Left hindlimb (tissue), 1 donor: ENCODE results near the gene TMEM184A.

Experiments used
- DNase-seq: peaks from one replicate; pipeline ENCODE4 v3.0.0-alpha.2; 2018

Gene TMEM184A

DNA sequence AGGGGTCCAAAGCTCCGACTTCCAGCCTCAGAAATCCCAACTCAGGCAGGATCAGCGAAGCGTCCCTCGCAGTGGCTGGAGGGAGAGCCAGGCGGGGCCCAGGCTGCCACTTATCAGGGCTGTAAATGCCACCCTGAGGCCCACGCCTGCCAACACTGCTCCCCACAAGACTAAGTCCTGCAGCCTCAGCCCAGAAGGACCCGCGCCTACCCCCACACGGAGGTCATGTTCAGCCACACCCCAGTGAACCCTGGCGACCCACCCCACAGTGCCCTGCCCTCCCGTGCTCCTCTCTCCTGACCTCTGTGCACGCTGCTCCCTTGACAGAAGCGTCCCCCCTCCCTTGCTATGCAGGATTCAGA, 10.7 kb upstream of the TMEM184A start:
- DNase-seq: no peak

GRCh38 chr7:1564603-1565022, 8.6 kb upstream of the TMEM184A start:
- no peak for DNase-seq

- no peak for DNase-seq
These were observed 8.1 kb upstream of the TMEM184A start for GRCh38 chr7:1563981-1564602.

- peak; percentile 67 for DNase-seq
These were observed 6.6 kb upstream of the TMEM184A start for GRCh38 chr7:1562597-1563051.

GRCh38 chr7:1562116-1562515, 6.1 kb upstream of the TMEM184A start:
- no peak for DNase-seq

- DNase-seq: no peak
These were observed 5.3 kb upstream of the TMEM184A start for GRCh38 chr7:1561036-1561940.

GRCh38 chr7:1560620-1561031, 4.6 kb upstream of the TMEM184A start:
- no peak for DNase-seq

DNA sequence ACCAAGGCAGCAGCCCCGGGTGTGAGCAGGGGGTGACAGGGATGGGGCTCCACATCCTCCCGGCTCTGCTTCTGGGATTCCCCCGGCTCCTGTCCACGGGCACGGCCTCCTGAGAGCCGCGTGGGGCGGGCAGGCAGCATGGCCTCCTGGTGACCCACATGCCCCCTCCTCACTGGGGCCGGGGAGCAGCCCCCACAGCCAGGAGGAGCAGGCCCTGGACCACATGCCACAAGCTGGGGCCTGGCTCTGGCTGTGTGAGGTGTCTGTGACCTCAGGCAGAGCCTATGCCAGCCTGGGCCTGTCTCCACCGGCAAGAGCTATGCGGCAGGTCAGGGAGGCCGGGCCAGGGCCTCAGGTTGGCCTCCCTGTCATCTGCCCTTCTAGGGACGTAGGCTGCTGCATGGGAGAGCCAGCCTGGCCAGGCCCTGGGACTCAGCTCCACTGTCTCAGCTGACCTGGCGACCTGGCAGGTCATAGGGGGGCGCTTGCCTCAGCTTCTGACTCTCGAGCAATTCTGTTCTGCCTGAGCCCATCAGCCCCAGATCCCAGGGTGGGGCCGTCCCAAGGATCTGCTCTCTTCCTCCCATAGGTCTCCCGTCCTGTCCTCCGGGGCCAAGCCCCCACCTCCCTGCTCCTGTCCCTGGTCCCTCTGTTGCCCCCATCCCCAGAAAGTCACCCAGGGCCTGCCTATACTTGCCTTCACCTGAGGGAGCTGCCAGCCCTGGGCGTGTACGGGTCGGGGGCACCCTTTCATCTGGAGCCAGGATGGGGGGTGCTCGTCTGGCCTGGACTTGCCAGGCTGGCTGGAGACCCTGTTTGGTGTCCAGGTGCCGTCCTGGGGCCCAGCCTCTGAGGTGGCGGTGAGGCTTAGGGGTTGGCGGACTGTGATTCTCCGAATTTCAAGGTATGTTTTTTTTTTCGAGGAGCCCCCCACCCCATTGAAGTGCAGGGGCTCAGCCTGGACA, 3.9 kb upstream of the TMEM184A start:
- DNase-seq: no peak

GRCh38 chr7:1558841-1559625, 3.0 kb upstream of the TMEM184A start:
- no peak for DNase-seq

GRCh38 chr7:1558181-1558811, 2.3 kb upstream of the TMEM184A start:
- DNase-seq: no peak

DNA sequence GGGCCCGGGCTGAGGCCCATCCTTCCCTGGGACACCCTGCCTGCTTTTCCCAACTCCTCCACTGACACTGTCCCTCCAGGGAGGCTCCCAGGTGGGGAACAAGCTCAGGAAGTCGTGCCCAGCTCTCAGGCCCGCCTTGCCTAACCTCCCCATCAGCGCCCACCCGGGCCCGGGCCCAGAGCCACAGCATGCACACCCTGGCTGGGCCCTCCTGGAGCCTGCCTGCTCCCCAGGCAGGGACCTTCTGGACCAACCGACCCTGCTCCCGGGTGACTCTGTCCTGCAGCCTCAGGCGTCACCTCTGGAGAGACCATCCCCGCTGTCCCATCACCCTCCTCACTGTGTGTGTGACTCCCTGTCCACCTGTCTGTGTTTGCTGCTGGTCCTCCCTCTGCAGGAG, 1.8 kb upstream of the TMEM184A start:
- DNase-seq: no peak

DNA sequence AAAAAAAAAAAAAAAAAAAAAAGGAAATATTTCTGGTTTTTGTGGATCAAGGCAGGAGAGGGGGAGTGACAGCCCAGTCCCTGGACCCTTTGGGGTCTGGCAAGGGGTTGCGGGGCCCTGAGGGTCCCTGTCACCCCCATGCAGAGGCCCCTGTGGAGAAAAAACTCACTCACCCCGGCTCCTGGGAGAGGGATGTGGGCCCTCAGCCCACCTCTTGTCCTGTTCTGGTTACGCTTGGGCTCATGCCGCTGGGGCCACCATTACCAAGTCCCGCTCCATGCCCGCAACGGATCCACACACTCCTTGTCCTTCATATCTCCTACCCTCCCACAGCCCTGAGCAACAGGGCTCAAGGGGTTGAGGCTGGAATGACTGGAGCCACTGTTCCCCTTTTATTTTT, 1.0 kb upstream of the TMEM184A start:
- DNase-seq: no peak

- DNase-seq: no peak
These were observed 776 bp downstream of the TMEM184A start for GRCh38 chr7:1555046-1555812.

DNA sequence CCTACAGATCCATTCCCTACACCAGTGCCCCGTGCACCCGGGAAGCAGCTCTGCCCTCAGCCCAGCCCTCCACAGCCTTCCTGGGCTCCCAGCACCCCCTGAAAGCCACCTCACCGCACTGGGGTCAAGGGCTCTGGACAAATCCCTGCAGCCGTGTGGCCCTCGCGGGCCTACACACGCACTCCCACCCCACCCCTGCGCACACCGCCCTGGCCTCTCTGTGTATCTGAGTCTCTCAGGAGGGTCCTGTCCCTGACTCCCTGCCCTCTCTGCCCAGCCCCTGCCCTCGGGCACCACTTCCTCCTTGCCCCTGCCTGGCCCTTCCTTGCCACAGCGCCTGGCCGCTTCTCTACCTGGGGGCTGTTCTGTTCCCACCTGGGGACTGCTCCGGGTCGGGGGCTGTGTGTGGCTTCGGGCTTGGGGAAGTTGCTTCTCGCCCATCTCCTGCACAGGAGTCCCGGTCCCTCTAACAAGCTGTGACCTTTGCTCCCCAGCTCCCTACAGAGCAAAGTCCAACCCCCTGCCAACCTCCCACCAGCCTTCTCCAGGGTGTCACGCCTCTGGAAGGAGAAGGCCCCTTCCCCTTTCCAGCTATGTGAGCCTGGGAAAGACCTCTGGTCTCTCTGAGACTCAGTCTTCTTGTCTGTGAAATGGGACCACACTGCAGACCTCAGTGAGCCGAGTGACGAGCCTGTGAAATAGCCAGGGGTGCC, 1.5 kb downstream of the TMEM184A start:
- no peak for DNase-seq

GRCh38 chr7:1553512-1554210, 2.3 kb downstream of the TMEM184A start:
- DNase-seq: no peak

- no peak for DNase-seq
These were observed 3.8 kb downstream of the TMEM184A start for GRCh38 chr7:1552200-1552599.

DNA sequence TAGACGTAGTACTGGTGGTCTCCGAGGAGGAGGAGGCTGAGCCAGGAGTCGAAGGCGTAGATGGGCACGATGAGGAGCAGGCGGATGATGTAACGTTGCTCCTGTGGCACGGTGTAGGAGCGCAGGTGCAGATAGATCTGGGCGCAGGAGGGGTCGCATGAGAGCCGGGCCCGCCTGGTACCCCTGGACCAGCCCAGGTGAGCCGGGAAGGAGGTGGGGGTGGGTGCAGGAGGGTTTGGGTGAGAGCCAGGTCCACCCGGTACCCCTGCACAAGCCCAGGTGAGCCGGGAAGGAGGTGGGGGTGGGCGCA, 5.2 kb downstream of the TMEM184A start:
- DNase-seq: no peak

GRCh38 chr7:1550005-1550845, 5.8 kb downstream of the TMEM184A start:
- no peak for DNase-seq
